Suprapubic skin (tissue), 4 donors: ENCODE measurements around the gene EPHB1.

Source experiments
- EP300 ChIP-seq: sonication (generic); formaldehyde crosslinking; IDR thresholded peaks from one replicate; pipeline ENCODE4 v1.6.1; 2017; ENCODE audit warnings: antibody characterized with exemption
- POLR2A ChIP-seq, 2 donors: fragments of 450-650 bp; IDR thresholded peaks; one replicate each; pipeline ENCODE4 v1.6.1; 2017; ENCODE audit warnings: antibody characterized with exemption in 2 of 2, mild to moderate bottlenecking in 2 of 2, moderate library complexity in 2 of 2
- POLR2AphosphoS5 ChIP-seq, 3 donors: sonication (generic); formaldehyde crosslinking; IDR thresholded peaks; one replicate each; pipeline ENCODE4 v1.6.1; 2017; ENCODE audit warnings: antibody characterized with exemption in 3 of 3
- TF ChIP-seq, protein P1 (sequence below), 2 donors: fragments of 200-600 bp in 1 of 2; fragments of 450-650 bp in 1 of 2; sonication (generic) in 1 of 2; IDR thresholded peaks; one replicate each; pipeline ENCODE4 v1.5.1; 2016 to 2019; ENCODE audit warnings: antibody characterized with exemption in 2 of 2, mild to moderate bottlenecking in 1 of 2, moderate library complexity in 1 of 2

DNA sequence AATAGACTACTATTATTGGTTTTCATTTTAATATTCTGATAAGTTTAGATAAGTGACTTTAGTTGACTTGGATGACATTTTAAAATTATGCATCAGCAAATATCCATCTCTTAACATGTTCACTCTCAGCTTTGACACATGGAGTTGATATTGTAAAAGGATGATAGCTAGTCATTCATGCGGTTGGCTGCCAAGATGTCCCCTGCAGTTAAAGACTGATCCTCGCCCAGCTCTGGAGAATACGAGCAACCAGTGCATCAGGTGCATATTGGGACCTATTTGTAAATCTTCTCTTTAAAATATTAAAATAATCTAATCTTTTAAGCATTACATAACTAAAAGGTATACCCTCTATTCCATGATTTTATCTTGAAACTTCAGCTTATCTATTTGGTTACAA is 41.9 kb downstream of the EPHB1 start:
- TF ChIP-seq POLR2AphosphoS5 (IDR thresholded peaks at IDR 0.05) (no peak), POLR2A (IDR thresholded peaks at IDR 0.05) (no peak), EP300 (no peak)
- TF ChIP-seq, protein P1, sequence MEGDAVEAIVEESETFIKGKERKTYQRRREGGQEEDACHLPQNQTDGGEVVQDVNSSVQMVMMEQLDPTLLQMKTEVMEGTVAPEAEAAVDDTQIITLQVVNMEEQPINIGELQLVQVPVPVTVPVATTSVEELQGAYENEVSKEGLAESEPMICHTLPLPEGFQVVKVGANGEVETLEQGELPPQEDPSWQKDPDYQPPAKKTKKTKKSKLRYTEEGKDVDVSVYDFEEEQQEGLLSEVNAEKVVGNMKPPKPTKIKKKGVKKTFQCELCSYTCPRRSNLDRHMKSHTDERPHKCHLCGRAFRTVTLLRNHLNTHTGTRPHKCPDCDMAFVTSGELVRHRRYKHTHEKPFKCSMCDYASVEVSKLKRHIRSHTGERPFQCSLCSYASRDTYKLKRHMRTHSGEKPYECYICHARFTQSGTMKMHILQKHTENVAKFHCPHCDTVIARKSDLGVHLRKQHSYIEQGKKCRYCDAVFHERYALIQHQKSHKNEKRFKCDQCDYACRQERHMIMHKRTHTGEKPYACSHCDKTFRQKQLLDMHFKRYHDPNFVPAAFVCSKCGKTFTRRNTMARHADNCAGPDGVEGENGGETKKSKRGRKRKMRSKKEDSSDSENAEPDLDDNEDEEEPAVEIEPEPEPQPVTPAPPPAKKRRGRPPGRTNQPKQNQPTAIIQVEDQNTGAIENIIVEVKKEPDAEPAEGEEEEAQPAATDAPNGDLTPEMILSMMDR (IDR thresholded peaks at IDR 0.05) = no peak
